ENCODE data around the gene CCNY.

GRCh38 chr10:35463878-35464277, 127.6 kb downstream of the CCNY start:
- no peak for TF ChIP-seq MYC (IDR thresholded peaks at IDR 0.05; ENCODE audit: borderline replicate concordance, low read length)
- no peak for TF ChIP-seq CTCF (IDR thresholded peaks at IDR 0.05)
- TF ChIP-seq KDM1A (IDR thresholded peaks at IDR 0.05; ENCODE audit: low read depth): no peak
- TF ChIP-seq NR3C1 (IDR thresholded peaks at IDR 0.05): no peak
- TF ChIP-seq SMC3 (IDR thresholded peaks at IDR 0.05): no peak
- TF ChIP-seq RCOR1 (IDR thresholded peaks at IDR 0.05; ENCODE audit: low read depth, low read length): no peak
- TF ChIP-seq BHLHE40 (IDR thresholded peaks at IDR 0.05; ENCODE audit: low read depth, low read length): no peak
- TF ChIP-seq CEBPB (IDR thresholded peaks at IDR 0.05): no peak
- TF ChIP-seq JUN (IDR thresholded peaks at IDR 0.05): no peak
- TF ChIP-seq POLR2A (IDR thresholded peaks at IDR 0.05; ENCODE audit: low read length): no peak
- TF ChIP-seq SREBF2 (IDR thresholded peaks at IDR 0.05): no peak
- TF ChIP-seq E2F6 (IDR thresholded peaks at IDR 0.05; ENCODE audit: borderline replicate concordance, low read depth): no peak
- no peak for TF ChIP-seq REST (IDR thresholded peaks at IDR 0.05)
- TF ChIP-seq USF2 (IDR thresholded peaks at IDR 0.05): no peak
